Measurements from ENCODE around the gene SLC16A12.

Gene SLC16A12

DNA sequence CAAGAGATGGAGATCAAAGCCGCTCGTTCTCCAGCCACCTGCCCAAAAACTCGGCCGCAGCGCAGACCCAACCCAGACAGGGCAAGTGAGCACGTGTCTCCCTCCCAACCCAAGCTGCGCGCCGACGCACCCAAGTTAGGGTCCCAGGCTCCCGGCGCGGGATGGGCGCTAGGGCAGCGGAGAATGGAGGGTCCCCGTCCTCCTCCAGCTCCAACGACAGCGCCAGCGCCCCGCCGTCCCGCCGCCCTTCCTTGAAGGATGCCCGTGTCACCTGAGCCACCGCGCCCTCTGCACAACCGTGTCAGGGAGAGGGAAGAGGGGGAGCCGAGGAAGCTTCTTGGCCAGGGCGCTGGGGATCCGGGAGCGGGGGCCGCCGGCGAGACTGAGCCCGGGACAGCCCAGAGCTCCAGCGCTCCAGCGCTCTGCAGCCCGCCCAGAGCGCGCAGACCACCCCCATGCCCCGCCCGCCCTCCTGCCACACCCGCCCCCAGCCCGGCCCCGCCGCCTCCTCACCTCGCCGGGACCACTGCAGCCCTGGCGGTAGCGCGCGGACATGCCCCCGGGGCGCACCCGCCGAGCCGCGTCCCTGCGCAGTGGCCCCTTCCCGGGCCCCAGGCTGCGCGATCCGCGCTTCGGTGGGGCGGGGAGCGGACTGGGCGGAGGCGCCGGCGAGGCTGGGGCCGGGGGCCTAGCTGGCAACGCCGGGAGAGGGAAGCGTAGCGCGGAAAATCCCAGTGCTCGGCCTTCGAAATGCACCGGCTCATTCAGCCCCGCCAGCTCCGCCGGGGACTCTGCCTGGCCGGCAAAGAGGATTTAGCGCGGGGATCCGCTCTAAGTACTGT is at the start of gene SLC16A12:
TSS of gene SLC16A12 (minus strand) at position 424 of the 842 bp plus-strand sequence. CDS start 73,016 bp downstream, outside the sequence.
- DNase-seq = no peak

DNA sequence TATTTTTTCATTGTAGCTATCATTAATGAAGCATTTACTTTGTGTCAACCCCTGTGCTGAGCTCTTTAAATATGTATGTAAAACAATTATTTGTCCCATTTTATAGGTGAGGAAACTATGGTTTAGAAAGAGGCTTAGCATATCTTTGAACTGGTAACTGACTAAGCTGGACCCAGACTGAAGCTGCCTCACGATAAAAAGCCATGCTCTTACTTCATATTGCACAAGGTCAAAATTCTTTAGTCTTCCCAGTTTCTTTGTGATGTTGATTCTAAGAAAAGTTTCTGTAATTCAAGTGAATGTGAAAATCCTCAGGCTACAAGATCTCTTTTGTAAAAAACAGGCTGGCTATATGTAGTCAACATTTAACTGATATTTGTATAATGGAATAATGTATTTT is 46.6 kb upstream of the SLC16A12 start:
- no peak for DNase-seq

DNA sequence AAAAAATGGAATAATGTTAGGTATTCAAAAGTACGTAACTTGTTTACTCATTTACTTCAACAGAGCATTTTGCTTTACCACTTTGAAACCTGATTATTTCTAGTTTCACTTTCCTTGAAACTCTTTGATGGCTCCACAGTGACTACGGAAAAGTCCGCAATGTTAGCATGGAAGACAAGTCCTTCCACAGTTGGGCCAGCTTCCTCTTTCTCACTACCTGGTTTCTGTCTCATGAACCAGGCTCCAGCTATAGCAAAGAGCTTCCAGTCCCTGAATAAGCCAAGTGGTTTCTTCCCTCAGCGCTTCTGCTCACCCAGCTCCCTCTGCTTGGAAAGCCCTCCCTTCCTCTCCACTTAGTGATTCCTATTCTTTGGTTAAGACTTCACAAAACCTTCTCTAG is 44.8 kb upstream of the SLC16A12 start:
- DNase-seq = no peak

- DNase-seq = no peak
Measured at GRCh38 chr10:89576696-89577095, 41.3 kb upstream of the SLC16A12 start.

- DNase-seq = no peak
Measured at GRCh38 chr10:89576022-89576421, 40.6 kb upstream of the SLC16A12 start.

GRCh38 chr10:89575031-89575430 is 39.6 kb upstream of the SLC16A12 start:
- DNase-seq = no peak

DNA sequence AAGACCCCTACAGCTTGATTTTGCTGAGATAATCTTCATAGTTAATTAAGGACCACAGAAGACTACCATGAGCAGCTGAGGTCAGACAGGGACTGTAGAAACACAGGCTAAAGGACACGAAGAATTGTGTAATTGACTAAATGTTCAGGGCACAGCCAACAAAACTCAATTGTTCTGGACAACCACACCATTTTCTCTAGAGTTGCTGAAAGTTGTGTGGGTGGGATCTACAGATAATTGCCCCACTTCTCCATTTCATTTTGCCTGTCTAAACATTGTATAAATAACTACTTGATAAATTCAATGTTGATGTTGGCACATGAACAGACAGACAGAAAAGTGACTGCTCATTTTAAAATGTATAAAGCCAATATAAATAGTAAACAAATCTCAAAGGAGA is 39.0 kb upstream of the SLC16A12 start:
- DNase-seq = no peak

DNA sequence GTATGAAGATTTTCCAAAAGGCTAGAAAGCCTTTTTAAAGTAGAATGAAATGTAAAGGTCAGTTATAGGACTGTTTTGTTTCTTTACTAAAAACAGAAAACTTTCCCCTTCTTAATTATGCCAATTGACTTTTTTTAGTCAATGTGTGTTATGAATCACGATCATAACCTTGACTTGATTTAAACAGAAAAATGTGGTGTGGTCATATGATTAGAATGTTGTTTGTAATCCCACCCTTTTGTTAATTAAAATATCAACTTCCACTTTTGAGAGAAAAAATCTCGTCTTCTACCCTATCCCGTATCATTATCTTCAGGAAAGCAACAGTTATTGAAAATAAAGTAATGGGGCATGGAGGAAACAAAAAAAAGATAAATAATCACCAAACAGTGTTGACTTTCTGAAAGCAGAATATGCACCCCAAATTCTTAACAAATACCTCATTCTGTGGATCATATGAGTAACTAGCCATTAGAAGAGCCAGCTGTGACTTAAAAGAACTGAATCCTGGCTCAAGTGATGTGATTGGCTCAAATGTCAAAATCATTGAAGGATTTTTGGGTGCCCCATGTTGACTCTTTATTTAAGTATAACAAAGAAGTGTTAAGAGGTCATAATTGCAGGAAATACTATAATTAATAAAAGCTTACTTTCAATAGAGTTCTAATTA is 32.3 kb upstream of the SLC16A12 start:
- no peak for DNase-seq

- no peak for DNase-seq
Measured at GRCh38 chr10:89566992-89567391, 31.6 kb upstream of the SLC16A12 start.

- no peak for DNase-seq
Measured at GRCh38 chr10:89566095-89566950, 30.9 kb upstream of the SLC16A12 start.

- no peak for DNase-seq
Measured at GRCh38 chr10:89565180-89565579, 29.8 kb upstream of the SLC16A12 start.

- no peak for DNase-seq
Measured at GRCh38 chr10:89563861-89564478, 28.6 kb upstream of the SLC16A12 start.

DNA sequence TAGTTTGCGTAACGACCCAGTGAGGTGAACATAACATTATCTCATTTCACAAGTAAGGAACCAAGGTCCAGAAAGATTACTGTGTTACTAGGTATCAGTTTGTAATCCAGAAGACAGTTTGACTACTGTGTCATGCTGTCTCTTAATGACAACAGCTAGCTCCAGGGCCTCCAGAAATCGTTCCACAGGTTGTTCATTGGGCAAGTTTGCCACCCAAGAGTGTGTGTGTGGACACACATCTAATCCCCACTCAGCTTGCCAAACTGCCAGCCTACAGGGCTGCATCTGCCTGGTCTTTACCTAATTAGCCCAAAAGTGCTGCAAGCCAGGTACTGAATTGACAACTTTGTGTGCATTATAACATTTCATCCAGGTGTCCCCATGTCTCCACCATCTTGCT is 27.9 kb upstream of the SLC16A12 start:
- no peak for DNase-seq

GRCh38 chr10:89556600-89556999 is 21.2 kb upstream of the SLC16A12 start:
- DNase-seq = no peak

- no peak for DNase-seq
Measured at GRCh38 chr10:89555688-89556445, 20.5 kb upstream of the SLC16A12 start.

- DNase-seq = no peak
Measured at GRCh38 chr10:89554433-89554832, 19.0 kb upstream of the SLC16A12 start.

DNA sequence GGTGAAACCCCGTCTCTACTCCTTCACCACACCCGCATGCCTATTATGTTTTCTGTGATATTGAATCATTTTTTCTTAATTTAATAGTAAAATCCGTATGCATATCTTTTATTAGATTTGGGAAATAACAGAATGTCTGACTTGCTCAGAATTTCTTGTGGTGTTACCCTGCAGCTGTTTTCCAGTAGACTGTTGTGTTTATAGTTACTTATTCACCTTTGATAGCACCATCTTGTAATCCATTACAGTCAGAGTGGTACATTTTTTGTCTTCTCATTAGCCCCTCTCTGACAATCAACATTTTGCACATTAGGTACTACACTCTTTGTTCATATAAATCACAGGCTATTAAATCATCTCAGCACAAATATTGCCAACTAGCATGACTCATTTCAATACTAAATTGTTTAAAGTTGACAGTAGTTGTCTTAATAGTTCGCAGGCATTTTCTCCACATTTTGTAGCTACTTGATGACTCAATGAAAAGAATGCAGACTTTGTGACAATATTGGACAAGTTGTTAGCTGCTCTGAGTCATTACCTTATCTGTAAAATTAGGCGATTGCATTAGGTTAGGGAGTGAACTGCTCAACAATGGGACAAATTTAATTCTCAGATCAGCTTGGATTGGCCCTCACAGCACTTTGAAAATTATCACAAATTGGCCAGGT is 17.8 kb upstream of the SLC16A12 start:
- no peak for DNase-seq

- DNase-seq = no peak
Measured at GRCh38 chr10:89552213-89552612, 16.8 kb upstream of the SLC16A12 start.

DNA sequence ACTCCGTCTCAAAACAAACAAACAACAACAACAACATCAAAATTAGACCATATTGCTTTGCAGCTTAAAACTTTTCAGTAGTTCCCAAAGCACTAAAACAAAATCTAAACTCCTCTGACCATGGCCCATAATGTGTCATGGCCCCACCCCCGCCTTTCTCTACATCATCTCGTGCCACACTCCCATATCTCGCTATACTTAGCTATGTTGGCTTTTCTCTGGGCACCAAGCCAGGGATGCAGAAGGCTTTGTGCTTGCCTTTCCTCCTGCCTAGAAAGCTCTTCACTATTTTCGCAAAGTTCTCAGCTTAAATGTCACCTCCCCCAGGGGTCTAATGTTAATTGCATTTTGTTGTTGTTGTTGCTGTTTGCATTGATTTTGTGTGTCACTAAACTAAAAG is 15.1 kb upstream of the SLC16A12 start:
- DNase-seq = no peak

- no peak for DNase-seq
Measured at GRCh38 chr10:89549510-89549909, 14.1 kb upstream of the SLC16A12 start.

- DNase-seq = no peak
Measured at GRCh38 chr10:89548673-89549072, 13.3 kb upstream of the SLC16A12 start.
